ENCODE results near the gene PSORS1C1.

DNA sequence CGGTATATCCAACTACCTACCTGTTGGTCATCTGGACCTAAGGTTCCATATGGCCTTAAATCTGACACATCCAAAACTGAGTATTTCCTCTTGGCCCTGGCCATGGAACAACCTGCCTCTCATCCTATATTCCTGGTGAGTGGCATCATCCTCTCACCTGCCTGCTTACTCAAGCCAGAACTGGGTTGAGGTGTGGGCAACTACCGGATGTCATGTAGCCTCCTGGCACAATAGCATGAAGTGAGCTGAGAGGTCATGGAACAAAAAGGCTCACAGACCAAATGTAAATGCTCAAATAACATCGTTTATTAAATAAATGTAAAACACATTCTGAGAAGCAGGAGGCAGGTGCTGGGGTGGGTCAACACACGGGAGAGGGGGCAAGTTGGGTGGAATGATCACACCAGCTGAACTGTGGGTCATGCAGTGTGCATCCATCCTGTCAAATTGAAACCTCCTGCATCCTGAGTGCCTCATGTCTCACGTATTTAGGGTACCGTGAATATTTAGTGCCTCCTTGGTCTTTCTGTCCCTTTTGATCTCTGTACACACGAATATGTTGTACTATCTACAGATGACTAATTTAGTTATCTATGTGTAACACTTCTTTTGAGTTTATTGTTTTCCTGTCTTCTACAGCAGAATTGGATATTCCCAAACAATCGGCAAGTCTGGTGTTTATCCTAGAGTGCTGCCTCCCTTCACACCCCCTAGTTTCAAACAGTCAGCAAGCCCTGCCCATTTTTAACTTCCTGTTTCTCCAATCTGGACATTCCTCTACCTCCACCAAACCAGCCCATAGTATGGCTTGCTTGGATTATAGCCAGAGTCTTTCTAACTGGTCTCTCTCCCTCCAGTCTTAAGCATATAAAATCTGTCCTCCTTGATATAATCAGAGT lies 63.8 kb downstream of the PSORS1C1 start:
- TF ChIP-seq, protein P1, sequence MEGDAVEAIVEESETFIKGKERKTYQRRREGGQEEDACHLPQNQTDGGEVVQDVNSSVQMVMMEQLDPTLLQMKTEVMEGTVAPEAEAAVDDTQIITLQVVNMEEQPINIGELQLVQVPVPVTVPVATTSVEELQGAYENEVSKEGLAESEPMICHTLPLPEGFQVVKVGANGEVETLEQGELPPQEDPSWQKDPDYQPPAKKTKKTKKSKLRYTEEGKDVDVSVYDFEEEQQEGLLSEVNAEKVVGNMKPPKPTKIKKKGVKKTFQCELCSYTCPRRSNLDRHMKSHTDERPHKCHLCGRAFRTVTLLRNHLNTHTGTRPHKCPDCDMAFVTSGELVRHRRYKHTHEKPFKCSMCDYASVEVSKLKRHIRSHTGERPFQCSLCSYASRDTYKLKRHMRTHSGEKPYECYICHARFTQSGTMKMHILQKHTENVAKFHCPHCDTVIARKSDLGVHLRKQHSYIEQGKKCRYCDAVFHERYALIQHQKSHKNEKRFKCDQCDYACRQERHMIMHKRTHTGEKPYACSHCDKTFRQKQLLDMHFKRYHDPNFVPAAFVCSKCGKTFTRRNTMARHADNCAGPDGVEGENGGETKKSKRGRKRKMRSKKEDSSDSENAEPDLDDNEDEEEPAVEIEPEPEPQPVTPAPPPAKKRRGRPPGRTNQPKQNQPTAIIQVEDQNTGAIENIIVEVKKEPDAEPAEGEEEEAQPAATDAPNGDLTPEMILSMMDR (conservative IDR thresholded peaks at IDR 0.05; ENCODE audit: low read depth, low read length), result no peak
- TF ChIP-seq SMC3 (IDR thresholded peaks at IDR 0.05; ENCODE audit: low read depth, low read length) (no peak), POLR2A (IDR thresholded peaks at IDR 0.05; ENCODE audit: low read depth, low read length) (no peak), MAFK (IDR thresholded peaks at IDR 0.05; ENCODE audit: low read depth, low read length) (no peak), RAD21 (IDR thresholded peaks at IDR 0.05; ENCODE audit: low read length) (no peak), MAZ (IDR thresholded peaks at IDR 0.05; ENCODE audit: borderline replicate concordance, low read depth, low read length) (no peak), CEBPB (IDR thresholded peaks at IDR 0.05; ENCODE audit: low read depth, low read length) (no peak), RFX5 (IDR thresholded peaks at IDR 0.05; ENCODE audit: low read depth, low read length) (no peak), BHLHE40 (IDR thresholded peaks at IDR 0.05; ENCODE audit: low read depth, low read length) (no peak), MXI1 (IDR thresholded peaks at IDR 0.05; ENCODE audit: borderline replicate concordance, low read depth, low read length) (no peak)
- TF ChIP-seq, protein P2, sequence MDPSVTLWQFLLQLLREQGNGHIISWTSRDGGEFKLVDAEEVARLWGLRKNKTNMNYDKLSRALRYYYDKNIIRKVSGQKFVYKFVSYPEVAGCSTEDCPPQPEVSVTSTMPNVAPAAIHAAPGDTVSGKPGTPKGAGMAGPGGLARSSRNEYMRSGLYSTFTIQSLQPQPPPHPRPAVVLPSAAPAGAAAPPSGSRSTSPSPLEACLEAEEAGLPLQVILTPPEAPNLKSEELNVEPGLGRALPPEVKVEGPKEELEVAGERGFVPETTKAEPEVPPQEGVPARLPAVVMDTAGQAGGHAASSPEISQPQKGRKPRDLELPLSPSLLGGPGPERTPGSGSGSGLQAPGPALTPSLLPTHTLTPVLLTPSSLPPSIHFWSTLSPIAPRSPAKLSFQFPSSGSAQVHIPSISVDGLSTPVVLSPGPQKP (IDR thresholded peaks at IDR 0.05; ENCODE audit: borderline replicate concordance, low read depth, low read length), result no peak
- TF ChIP-seq, protein P3, sequence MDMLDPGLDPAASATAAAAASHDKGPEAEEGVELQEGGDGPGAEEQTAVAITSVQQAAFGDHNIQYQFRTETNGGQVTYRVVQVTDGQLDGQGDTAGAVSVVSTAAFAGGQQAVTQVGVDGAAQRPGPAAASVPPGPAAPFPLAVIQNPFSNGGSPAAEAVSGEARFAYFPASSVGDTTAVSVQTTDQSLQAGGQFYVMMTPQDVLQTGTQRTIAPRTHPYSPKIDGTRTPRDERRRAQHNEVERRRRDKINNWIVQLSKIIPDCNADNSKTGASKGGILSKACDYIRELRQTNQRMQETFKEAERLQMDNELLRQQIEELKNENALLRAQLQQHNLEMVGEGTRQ (IDR thresholded peaks at IDR 0.05; ENCODE audit: low read depth, low read length), result no peak
